ENCODE data around the gene SLC27A4.

DNA sequence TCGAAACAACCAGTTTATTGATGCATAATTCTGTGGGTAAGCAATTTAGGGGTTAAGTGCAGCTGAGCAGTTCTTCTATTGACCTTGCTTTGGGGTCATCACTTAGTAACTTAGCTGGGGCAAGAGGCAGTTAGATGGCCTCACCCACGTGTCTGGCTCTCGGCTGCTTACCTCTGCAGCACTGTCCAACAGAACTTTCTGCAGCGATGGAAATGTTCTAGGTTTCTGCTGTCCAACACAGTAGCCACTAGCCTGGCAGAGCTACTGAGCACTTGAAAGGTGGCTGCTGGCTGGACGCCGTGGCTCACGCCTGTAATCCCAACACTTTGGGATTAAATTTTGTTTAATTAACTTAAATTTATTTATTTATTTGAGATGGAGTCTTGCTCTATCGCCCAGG is 17.8 kb downstream of the SLC27A4 start:
- TF ChIP-seq CTCF (IDR thresholded peaks at IDR 0.05 in 4 of 5, conservative IDR thresholded peaks at IDR 0.05 in 1 of 5) (no peak), POLR2A (IDR thresholded peaks at IDR 0.05) (no peak)

Measured in gastrocnemius medialis (tissue), 4 donors.